Colonic mucosa (tissue), 4 donors: Measurements from ENCODE around the gene SLC1A3. TPM values are rescaled to one million over a fixed set of nuclear protein-coding genes. Genes with fewer than 3 reads are reported as not detected.
"Not testable (repeated sequence)": the region's sequence is repeated elsewhere in the genome, so short reads cannot be mapped to it uniquely, and the experiment has no call there.

Experiments
- DNase-seq: peaks from one replicate; pipeline ENCODE4 v3.0.0-alpha.2; 2020
- H3K27ac ChIP-seq: fragments of 200-600 bp; one replicate; pipeline ENCODE4 v1.8.0; 2021
- H3K27me3 ChIP-seq: fragments of 200-600 bp; one replicate; pipeline ENCODE4 v1.8.0; 2021
- H3K36me3 ChIP-seq: fragments of 200-600 bp; one replicate; pipeline ENCODE4 v1.8.0; 2021
- H3K4me1 ChIP-seq: fragments of 200-600 bp; one replicate; pipeline ENCODE4 v1.8.0; 2021; ENCODE audit warnings: mild to moderate bottlenecking
- H3K4me3 ChIP-seq: fragments of 200-600 bp; one replicate; pipeline ENCODE4 v1.8.0; 2021
- H3K9ac ChIP-seq, 2 donors: one replicate each; pipeline ENCODE4 v1.7.0; 2013; ENCODE audit warnings: control low read depth in 2 of 2, low read depth in 2 of 2, low read length in 2 of 2
- H3K9me3 ChIP-seq: fragments of 200-600 bp; one replicate; pipeline ENCODE4 v1.8.0; 2021
- intact Hi-C: fragments of 100-400 bp; cut with DNase I; formaldehyde crosslinking; loops from one replicate; pipeline ENCODE4 v1.14.1; 2022
- total RNA-seq, 2 donors: library from RNA; stranded (reverse); fragmentation: NEBNext Ultra II Directional in 1 of 2; extraction: Animal tissue kit (Norgen Biotek cat#: 25700) in 1 of 2; gene quantifications; one replicate each; pipeline ENCODE4 v1.2.1, GENCODE V29; 2021
- TF ChIP-seq, protein P1 (sequence below): fragments of 200-600 bp; IDR thresholded peaks from one replicate; pipeline ENCODE4 v1.8.0; 2022; ENCODE audit warnings: antibody characterized with exemption, mild to moderate bottlenecking
- donor health status: healthy.
- donor health status: DM: no; HTN: no; CAD: no.
- donor health status: DM: no; HTN: no; CAD: no.

SLC1A3 gene
- total RNA-seq, 2 donors from 2014 or later, result 0.50 to 1.9 TPM

DNA sequence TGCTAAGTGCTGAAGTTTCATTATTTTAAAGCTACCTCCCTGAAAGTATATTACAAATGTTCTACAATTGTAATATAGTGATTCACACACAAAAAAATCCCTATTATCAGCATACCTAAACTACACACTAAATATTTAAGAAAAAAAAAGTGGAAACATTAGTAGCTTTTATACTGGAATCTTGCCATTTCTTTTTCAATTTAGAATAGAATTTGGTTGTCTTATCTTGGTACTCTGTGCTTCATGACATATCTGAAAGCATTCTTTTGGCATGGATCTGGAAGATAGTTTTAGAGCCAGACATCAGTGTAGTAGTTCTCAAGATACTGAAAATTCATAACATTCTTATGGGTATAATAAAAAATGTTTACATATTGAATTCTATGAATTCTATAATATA, 35.0 kb downstream of the SLC1A3 start:
- Histone ChIP-seq H3K9me3 (no peaks in the 10 kb centered on the region), H3K36me3 (no peaks in the 10 kb centered on the region), H3K4me1 (no peaks in the 10 kb centered on the region), H3K27ac (no peak overlapping the region), H3K4me3 (no peak overlapping the region), H3K9ac (no peak overlapping the region), H3K27me3 (no peaks in the 10 kb centered on the region)
- DNase-seq, result no peak
- intact Hi-C loops, result no loop called here
- TF ChIP-seq, protein P1, sequence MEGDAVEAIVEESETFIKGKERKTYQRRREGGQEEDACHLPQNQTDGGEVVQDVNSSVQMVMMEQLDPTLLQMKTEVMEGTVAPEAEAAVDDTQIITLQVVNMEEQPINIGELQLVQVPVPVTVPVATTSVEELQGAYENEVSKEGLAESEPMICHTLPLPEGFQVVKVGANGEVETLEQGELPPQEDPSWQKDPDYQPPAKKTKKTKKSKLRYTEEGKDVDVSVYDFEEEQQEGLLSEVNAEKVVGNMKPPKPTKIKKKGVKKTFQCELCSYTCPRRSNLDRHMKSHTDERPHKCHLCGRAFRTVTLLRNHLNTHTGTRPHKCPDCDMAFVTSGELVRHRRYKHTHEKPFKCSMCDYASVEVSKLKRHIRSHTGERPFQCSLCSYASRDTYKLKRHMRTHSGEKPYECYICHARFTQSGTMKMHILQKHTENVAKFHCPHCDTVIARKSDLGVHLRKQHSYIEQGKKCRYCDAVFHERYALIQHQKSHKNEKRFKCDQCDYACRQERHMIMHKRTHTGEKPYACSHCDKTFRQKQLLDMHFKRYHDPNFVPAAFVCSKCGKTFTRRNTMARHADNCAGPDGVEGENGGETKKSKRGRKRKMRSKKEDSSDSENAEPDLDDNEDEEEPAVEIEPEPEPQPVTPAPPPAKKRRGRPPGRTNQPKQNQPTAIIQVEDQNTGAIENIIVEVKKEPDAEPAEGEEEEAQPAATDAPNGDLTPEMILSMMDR, result no peak

DNA sequence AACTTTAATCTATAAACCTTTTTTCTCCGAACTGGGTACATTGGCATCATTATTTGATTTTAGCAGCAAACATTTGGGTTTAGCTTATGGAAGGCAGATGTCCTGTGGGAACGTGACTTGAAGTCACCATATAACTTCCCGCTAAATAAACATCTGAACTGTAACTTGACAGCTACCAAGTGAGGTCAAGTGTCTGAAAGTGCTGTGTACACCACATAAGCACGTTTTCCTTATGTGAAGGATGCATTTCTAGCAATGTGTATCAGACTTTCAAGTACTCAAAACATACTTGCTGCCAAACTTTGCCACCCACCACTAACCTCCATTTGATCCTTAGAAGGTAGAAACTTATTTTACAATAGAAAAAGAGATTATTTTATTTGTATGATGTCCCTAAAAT, 35.7 kb downstream of the SLC1A3 start:
- no peaks in the 10 kb centered on the region for H3K36me3 ChIP-seq
- DNase-seq, result no peak
- no peaks in the 10 kb centered on the region for H3K4me1 ChIP-seq
- H3K9me3 ChIP-seq, result no peaks in the 10 kb centered on the region
- no peaks in the 10 kb centered on the region for H3K27me3 ChIP-seq
- no peak overlapping the region for H3K4me3 ChIP-seq
- TF ChIP-seq, protein P1, result no peak
- H3K27ac ChIP-seq, result no peak overlapping the region
- intact Hi-C loops, result no loop called here
- H3K9ac ChIP-seq, result no peak overlapping the region

DNA sequence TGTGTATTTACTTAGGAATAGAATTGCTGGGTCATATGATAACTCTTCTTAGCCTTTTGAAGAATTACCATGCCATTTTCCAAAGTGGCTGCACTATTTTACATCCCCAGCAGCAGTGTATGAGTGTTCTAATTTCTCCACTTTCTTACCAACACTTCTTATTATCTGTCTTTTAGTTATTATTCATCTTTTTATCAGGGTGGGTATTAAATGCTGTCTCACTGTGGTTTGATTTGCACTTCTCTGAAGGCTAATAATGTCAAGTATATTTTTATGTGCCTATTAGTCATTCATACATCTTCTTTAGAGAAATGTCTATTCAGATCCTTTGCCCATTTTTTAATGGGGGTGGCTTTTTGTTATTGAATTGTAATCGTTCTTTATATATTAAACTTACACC, 36.8 kb downstream of the SLC1A3 start:
- no peak overlapping the region for H3K4me3 ChIP-seq
- no peaks in the 10 kb centered on the region for H3K4me1 ChIP-seq
- DNase-seq, result no peak
- no peaks in the 10 kb centered on the region for H3K36me3 ChIP-seq
- intact Hi-C loops, result no loop called here
- H3K27me3 ChIP-seq, result no peaks in the 10 kb centered on the region
- TF ChIP-seq, protein P1, result no peak
- no peak overlapping the region for H3K9ac ChIP-seq
- H3K9me3 ChIP-seq, result no peaks in the 10 kb centered on the region
- H3K27ac ChIP-seq, result no peak overlapping the region

DNA sequence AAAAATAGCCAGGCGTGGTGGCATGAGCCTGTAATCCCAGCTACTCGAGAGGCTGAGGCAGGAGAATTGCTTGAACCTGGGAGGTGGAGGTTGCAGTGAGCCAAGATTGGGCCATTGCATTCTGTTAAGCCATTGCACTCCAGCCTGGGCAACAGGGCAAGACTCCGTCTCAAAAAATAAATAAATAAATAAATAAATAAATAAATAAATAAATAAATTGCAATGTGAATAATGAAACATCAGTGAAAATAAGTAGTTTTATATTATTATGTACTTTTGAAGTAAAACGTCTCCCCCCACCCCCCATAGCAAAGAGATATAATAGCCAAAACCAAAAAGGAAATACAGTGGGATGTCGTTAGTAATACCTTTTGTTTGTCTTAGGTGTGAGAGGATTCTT, 37.4 kb downstream of the SLC1A3 start:
- intact Hi-C loops, result not testable (repeated sequence)

DNA sequence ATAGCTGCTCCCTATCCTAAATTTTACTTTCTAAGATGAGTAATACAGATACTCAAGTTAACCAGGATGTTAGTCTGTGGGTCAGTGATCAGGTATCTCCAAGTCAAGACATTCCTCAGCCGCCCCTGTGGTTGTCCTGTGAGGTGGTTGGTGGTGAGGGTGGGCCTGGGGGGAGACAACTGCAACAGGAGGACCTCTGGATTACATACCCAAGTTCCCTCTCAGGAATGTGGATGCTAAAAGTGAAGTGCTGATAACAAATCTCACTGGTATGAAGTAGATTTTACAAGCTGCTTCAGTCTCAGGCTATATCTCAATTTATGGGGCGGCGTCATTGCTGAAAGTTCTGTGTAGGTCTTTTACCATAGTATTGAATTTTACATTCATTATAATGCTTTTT, 38.3 kb downstream of the SLC1A3 start:
- Histone ChIP-seq H3K36me3 (no peaks in the 10 kb centered on the region), H3K27ac (no peak overlapping the region), H3K9ac (no peak overlapping the region), H3K4me3 (no peak overlapping the region), H3K4me1 (no peaks in the 10 kb centered on the region), H3K9me3 (no peaks in the 10 kb centered on the region), H3K27me3 (no peaks in the 10 kb centered on the region)
- DNase-seq, result no peak
- intact Hi-C loops, result no loop called here
- TF ChIP-seq, protein P1, result no peak

More for the DNA sequence above, 37.4 kb downstream of the SLC1A3 start:
- not testable (repeated sequence) for H3K9ac ChIP-seq, H3K4me1 ChIP-seq, H3K9me3 ChIP-seq, H3K27ac ChIP-seq, H3K36me3 ChIP-seq, H3K4me3 ChIP-seq, H3K27me3 ChIP-seq, DNase-seq

DNA sequence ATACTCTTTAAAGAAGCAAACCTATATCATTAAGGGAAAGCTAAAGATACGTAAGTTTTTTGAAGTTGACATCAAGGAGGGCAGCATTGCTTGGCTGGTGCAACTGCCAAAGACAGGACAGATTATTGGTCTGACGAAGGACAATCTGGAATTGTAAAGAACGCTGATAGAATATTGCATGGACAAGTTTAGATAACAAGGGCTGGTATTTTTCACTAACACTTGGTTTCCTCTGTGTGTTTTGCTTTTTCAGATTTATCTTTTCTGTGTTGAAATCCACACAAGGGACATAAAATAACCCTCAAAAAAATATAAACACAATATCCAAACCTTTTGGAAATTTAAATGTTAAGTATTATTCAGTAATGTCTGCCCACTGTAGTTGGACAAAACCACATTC, 39.7 kb downstream of the SLC1A3 start:
- Histone ChIP-seq H3K36me3 (no peaks in the 10 kb centered on the region), H3K27ac (no peak overlapping the region), H3K9me3 (no peaks in the 10 kb centered on the region), H3K4me3 (no peak overlapping the region), H3K27me3 (no peaks in the 10 kb centered on the region), H3K9ac (no peak overlapping the region), H3K4me1 (no peaks in the 10 kb centered on the region)
- no peak for DNase-seq
- TF ChIP-seq, protein P1, result no peak
- intact Hi-C loops, result no loop called here
